NCI-H2196 treated with DMSO at 0.1 percent for 48 hours (cell line): ENCODE data around the gene ACOT8.
"Not testable (repeated sequence)": the region's sequence is repeated elsewhere in the genome, so short reads cannot be mapped to it uniquely, and the experiment has no call there.

Experiments
- DNase-seq: peaks from one replicate; lab custom pipeline; 2025; ENCODE audit not compliant: unreplicated experiment; lab: John Stamatoyannopoulos, UW

The ACOT8 gene

DNA sequence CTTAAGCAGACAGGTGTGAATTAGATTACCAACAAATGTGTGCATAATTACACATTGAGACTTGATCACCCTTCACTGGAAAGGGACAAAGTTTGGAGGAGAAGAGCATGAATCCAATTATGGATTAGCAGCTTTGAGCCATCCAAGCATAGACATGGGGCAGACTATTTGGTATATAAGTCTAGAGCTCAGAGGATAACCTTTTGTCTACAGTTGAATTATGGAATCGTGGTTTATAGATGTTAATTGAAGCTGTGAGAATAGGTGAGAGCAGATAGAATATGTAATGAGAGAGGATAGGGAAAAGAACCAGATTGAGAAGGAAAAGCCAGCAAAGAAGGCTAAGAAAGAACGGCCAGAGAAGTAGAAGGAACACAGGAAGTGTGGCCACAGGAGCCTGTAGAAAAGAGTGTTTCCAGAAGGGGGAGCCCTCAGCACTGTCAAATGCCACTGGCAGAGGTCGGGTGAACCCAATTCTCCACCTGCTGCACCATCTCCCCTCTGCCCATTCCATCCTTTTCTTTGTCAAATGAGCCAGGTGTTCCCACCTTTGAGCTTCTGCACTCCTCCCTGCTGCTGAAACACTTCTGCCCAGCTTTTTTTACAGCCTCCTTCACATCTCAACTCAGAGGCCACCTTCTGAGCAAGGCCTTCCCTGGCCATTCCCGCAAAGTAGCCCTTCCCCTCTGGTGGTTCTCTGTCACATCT is 58.1 kb downstream of the ACOT8 start:
- DNase-seq: peak; percentile 54

- not testable (repeated sequence) for DNase-seq
Measured at GRCh38 chr20:45797955-45798354, 59.2 kb downstream of the ACOT8 start.

DNA sequence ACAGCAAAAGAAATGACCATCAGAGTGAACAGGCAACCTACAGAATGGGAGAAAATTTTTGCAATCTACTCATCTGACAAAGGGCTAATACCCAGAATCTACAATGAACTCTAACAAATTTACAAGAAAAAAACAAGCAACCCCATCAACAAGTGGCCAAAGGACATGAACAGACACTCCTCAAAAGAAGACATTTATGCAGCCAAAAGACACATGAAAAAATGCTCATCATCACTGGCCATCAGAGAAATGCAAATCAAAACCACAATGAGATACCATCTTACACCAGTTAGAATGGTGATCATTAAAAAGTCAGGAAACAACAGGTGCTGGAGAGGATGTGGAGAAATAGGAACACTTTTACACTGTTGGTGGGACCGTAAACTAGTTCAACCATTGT is 59.7 kb downstream of the ACOT8 start:
- DNase-seq: not testable (repeated sequence)

DNA sequence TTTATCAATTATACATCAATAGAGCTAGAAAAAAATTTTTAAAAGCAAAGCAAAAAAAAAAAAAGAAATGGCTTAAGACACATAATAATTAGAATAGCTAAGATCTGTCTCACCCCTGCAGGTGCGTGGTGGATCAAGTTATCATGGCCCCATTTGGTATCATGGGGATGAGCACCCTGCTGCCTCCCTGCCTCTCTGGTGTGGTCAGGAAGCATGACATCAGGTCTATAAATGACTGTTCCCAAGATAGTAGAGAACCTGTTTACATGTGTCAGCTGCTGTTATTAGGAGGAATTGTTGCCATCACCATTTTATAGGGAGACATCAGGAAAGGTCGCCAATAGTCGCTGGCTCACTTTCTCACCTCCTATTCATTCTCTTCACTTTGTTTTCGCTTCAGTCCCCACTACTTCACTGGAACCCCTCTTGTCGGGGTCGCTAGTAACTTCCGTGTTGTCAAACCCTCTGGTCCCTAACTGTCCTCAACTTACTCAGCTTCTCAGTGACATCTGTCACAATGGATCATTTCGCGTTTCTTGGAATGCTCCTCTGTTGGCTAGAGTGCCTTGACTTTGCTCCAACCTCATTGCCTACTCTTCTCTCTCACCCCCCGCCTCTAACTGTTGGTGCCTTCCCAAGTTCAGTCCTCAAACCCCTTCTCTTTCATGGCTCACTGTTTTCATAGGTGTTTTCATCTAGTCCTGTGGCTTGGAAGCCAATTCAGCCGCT is 60.7 kb downstream of the ACOT8 start:
- DNase-seq: no peak

DNA sequence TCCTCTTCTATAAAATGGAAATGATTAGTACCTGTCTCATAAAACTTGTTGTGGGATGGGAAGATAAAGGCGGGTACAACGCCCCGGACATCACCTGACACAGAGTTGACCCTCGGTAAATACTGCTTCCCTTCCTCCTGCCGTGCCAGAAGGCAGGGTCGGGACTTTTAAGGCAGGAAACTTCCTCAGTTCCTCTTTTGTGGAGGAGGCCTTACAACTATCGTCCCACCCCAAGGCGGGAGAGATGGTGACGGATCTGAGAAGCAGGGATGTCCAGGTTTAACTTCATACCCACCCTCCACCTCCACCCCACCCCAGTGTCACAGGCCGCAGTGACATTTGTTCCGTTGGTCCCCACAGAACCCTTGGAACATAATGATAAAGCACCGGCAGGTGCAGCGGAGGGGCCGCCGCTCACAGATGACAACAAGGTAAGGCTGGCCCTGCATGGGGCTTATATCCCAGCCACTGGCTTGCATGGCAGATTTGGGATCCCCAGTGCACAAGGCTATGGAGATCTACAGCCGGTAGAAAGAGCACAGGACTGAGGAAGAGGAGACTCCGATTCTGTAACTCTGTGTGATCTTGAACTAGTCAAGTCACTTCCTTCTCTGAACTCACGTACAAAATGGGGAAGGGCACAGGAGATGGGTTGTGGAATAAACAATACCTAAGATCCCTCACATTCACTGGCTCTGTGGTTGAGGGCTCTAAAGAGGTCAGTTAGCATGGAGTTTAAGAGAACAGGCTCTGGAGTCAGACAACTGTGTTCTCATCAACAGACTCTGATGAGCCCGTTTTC is 64.7 kb downstream of the ACOT8 start:
- DNase-seq: no peak
